BJ (cell line): ENCODE data around the gene KNSTRN. TPM values are rescaled to one million over a fixed set of nuclear protein-coding genes. Genes with fewer than 3 reads are reported as not detected.

ENCODE experiments used
- CTCF ChIA-PET: fragments of 350-600 bp; formaldehyde crosslinking; extraction: SDS; loops from one replicate; lab custom pipeline; 2021; ENCODE audit warnings: antibody characterized with exemption, inconsistent platforms; lab: Yijun Ruan, JAX
- POLR2A ChIA-PET: fragments of 300-600 bp; sonication (Branson Sonifier 250); formaldehyde crosslinking; extraction: SDS; loops from one replicate; lab custom pipeline; 2021; ENCODE audit warnings: antibody characterized with exemption; lab: Charles Lee
- DNase-seq: peaks from one replicate; pipeline ENCODE4 v3.0.0-alpha.2; 2011; ENCODE audit warnings: low read depth
- H3K27me3 ChIP-seq: 2 replicates; pipeline ENCODE4 v1.6.0; 2011; ENCODE audit warnings: low read length; ENCODE audit not compliant: control insufficient read depth, insufficient read depth
- H3K36me3 ChIP-seq: 2 replicates; pipeline ENCODE4 v1.5.1; 2011; ENCODE audit warnings: low read length; ENCODE audit not compliant: control insufficient read depth, insufficient read depth
- H3K4me3 ChIP-seq: 2 replicates; pipeline ENCODE4 v1.5.1; 2011; ENCODE audit warnings: low read depth, mild to moderate bottlenecking, control low read depth, low read length
- polyA plus RNA-seq: library from polyadenylated mRNA; depleted of rRNA; stranded (reverse); fragments of >200 nt; gene quantifications from 2 replicates; pipeline ENCODE4 v1.2.3, GENCODE V29; 2011
- TF ChIP-seq, protein P1 (sequence below): IDR thresholded peaks from 2 replicates; pipeline ENCODE4 v1.5.1; 2011; ENCODE audit warnings: low read depth, mild to moderate bottlenecking, control low read depth, inconsistent platforms, low read length, moderate library complexity; ENCODE audit not compliant: insufficient read depth

The KNSTRN gene
- polyA plus RNA-seq, 1 experiment = 26.4 TPM

DNA sequence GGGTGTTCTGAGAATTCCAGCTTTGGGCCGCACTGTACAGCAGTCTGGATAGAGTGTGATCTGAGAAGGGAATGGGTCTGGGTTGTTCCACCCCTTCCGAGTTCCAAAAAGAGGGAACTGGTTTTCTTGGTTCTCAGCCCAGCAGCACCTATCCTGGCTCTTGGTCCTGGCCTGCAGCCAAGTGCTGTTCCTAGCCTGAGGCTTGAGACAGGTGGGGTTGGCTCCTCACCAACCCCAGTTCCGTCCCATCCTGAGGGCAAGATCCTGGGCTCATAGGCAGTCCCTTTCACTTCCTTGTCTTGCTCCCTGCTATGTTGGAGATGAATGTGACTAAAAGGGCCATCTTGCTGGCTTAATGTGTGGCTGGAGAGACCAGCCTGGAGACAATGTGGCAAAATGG is 38.3 kb downstream of the KNSTRN start:
- Histone ChIP-seq H3K27me3 (no peaks in the 10 kb centered on the region), H3K36me3 (peaks cover 4% of the 10 kb centered on the region), H3K4me3 (no peak overlapping the region)
- TF ChIP-seq, protein P1, sequence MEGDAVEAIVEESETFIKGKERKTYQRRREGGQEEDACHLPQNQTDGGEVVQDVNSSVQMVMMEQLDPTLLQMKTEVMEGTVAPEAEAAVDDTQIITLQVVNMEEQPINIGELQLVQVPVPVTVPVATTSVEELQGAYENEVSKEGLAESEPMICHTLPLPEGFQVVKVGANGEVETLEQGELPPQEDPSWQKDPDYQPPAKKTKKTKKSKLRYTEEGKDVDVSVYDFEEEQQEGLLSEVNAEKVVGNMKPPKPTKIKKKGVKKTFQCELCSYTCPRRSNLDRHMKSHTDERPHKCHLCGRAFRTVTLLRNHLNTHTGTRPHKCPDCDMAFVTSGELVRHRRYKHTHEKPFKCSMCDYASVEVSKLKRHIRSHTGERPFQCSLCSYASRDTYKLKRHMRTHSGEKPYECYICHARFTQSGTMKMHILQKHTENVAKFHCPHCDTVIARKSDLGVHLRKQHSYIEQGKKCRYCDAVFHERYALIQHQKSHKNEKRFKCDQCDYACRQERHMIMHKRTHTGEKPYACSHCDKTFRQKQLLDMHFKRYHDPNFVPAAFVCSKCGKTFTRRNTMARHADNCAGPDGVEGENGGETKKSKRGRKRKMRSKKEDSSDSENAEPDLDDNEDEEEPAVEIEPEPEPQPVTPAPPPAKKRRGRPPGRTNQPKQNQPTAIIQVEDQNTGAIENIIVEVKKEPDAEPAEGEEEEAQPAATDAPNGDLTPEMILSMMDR = no peak
- DNase-seq = no peak
- POLR2A ChIA-PET = interaction anchor here (0.6 kb wide), 1 partner anchor 36 kb away, joined by 4 read pairs; no protein-coding TSS in a partner anchor
- CTCF ChIA-PET = interaction anchor here (1.0 to 7.8 kb wide), 13 partner anchors 8 to 142 kb away, joined by 3 to 64 read pairs (median 8); partner anchors contain the start of genes CCDC9B and IVD

DNA sequence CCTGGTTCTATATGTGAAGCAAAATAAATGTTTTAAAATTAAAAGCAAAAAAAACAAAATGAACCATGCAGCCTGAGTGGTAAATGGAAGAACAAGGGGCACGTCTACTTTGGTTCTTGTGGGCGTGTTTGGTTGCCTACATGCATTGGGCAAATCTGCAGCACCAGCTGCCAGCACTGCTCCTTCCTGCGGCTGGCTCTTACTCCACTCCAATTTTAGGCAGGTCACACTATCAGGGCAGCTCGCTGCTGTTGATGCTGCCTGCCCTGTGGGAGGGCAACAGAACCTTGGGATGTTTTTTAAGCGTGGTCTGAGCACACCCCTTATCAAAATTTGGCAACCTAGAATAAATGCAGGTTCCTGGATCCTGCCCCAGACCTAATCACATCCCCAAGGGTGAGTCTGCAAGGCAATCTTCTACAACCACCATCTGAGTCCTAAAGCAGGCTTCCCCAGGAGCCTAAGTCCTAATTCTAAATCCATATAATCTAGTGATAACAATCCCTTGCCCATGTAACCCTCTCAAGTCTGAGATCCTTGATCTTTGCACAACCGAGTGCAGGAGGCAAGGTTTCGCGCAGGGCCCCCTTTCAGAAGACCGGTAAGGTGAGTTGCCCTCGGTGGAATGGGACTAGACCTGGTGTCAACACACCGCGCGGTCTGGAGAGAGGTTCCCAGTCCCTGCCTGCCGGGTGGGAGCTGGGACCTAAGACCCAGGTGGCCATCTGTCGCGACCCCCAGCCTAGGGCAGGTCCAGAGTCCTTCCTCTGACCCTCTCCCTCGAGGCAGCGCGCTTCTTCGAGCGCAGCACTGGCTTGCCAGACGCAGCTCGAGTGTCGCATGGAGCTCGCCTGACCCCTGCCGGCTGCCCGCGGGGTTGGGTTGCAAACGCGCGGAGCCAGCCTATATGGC is 39.0 kb downstream of the KNSTRN start:
- DNase-seq = no peak
- CTCF ChIA-PET = interaction anchor here (0.8 to 7.8 kb wide), 29 partner anchors 9 to 211 kb away, joined by 3 to 64 read pairs (median 5); partner anchors contain the start of genes CCDC9B, DISP2, INAFM2 and IVD
- TF ChIP-seq, protein P1 = peak; percentile 99

DNA sequence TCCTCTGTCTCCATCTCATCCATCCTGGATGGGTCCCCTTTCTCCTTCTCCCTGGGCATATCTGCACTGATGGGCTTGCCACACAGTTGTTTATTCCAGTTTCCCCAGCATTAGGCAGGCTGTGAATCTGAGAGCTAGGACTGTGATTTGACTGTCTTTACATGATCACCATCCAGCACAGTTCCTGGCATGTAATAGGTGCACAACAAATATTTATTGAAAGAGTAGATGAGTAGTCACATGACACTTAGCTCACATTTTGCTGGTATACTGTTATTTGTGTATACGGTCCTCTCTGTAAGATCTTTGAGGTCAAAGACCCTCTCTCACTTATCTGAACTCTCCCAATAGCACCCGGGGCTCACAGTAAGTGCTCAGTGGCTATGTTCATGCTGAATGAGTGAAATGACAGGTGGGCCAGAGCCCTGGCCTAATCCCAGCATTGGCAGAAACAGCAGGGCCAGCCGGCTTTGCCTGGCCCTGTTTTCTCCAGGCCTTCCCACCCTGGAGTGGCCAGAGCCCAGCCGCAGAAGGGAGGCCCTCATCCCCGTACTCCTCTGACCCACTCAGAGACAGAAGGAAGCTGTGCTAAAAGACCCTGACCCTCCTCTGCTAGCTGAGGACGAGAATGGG is 42.1 kb downstream of the KNSTRN start:
- POLR2A ChIA-PET = no interaction called here
- TF ChIP-seq, protein P1 = no peak
- H3K27me3 ChIP-seq = peaks cover 3% of the 10 kb centered on the region; the same call in 1 of the 2 replicates
- no peak for DNase-seq
- no peak overlapping the region for H3K4me3 ChIP-seq
- no peaks in the 10 kb centered on the region for H3K36me3 ChIP-seq
- CTCF ChIA-PET = interaction anchor here (0.6 to 7.8 kb wide), 4 partner anchors 11 to 146 kb away, joined by 3 to 64 read pairs (median 22); no protein-coding TSS in a partner anchor

More for the DNA sequence above, 39.0 kb downstream of the KNSTRN start:
- no peak overlapping the region for H3K4me3 ChIP-seq
- H3K36me3 ChIP-seq = no peaks in the 10 kb centered on the region; the same call in 1 of the 2 replicates
- POLR2A ChIA-PET = no interaction called here
- H3K27me3 ChIP-seq = no peaks in the 10 kb centered on the region

DNA sequence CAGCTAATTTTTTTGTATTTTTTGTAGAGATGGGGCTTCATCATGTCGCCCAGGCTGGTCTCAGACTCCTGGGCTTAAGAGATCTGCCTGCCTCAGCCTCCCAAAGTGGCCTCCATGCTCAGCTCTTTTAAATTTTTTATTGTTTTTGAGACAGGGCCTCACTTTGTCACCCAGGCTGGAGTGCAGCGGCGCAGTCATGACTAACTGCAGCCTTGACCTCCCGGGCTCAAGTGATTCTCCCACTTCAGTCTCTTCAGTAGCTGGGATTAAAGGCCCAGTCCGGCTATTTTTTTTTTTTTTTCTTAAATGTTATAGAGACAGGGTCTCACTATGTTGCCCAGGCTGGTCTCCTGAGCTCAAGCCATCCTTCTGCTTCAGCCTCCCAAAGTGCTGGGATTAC is 43.2 kb downstream of the KNSTRN start:
- Histone ChIP-seq H3K4me3 (no peak overlapping the region), H3K27me3 (peaks cover 5% of the 10 kb centered on the region), H3K36me3 (no peaks in the 10 kb centered on the region)
- no peak for DNase-seq
- POLR2A ChIA-PET = no interaction called here
- TF ChIP-seq, protein P1 = no peak
- CTCF ChIA-PET = interaction anchor here (0.8 to 7.8 kb wide), 5 partner anchors 57 to 151 kb away, joined by 3 to 64 read pairs (median 5); no protein-coding TSS in a partner anchor
